GM19239 (cell line): ENCODE measurements around the gene METAP1D.
"Not testable (repeated sequence)": the region's sequence is repeated elsewhere in the genome, so short reads cannot be mapped to it uniquely, and the experiment has no call there.

Experiments used
- DNase-seq: peaks from one replicate; pipeline ENCODE4 v3.0.0; 2011; ENCODE audit warnings: low spot score; ENCODE audit not compliant: insufficient read length
- FAIRE-seq: peaks from 2 replicates; lab custom pipeline; 2011; peaks lifted over from hg19 to GRCh38; lab: Jason Lieb, UNC

METAP1D gene

DNA sequence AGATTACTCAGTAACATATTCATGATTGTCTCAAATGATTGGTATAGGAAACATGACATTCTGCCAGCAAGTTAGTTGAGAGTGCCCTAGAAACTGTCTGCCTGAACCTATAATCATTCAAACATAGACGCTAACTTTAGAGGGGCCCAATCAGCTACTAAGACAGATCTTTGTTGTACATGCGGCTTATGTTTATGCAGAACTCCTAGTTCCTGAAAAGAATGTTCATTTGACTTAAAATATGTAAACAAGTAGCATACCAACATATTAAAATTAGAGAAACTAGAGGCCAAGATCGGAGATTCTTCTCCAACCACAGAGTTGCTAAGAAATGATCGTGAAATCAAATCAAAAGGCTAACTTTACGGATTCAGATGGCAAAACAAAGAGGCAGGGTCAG is 4.2 kb upstream of the METAP1D start:
- FAIRE-seq (no peak), DNase-seq (no peak)

DNA sequence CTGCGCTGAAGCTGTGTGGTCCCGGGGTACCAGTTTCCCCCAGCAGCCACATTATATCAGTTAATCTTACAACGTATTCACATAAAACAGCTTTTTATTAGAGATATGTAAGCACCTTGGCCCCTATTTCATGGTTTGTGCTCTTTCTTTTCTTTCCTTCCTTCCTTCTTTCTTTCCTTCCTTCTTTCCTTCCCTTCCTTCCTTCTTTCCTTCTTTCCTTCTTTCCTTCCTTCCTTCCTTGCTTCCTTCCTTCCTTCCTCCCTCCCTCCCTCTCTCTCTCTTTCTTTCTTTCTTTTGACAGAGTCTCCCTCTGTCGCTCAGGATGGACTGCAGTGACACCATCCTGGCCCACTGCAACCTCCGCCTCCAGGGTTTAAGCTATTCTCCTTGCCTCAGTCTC is 3.7 kb upstream of the METAP1D start:
- no peak for FAIRE-seq

DNA sequence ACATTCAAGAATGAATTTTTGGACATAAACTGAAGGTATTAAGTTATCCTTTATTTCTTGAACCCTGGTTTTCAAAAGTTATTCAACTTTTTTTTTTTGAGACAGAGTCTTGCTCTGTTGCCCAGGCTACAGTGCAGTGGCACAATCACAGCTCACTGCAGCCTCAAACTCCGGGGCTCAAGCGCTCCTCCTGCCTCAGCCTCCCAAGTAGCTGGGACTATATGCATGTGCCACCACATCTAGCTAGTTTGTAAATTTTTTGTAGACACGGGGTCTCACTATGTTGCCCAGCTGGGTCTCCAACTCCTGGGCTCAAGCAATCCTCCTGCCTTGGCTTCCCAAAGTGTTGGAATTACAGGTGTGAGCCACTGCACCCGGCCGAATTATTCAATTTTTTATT is 2.7 kb upstream of the METAP1D start:
- not testable (repeated sequence) for FAIRE-seq

More for the DNA sequence above, 3.7 kb upstream of the METAP1D start:
- no peak for DNase-seq

DNA sequence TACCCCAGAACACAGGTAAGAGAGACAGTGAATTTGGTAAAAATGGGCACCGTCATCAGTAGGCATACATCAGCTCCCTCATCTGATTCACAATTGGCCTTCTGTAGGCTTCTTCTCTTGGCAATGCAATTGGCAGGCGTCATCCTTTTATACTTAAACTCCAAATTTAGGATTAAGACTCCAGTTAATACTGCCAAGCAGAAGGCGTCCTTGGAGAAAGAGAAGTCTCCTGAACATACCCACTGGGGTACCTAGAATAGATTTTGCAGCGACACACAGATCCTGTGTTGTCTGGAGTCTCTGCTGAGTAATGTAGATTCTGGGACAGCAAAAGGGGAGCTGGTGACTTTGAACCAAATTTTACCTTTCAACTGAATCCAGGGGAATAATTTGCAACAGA is 592 bp upstream of the METAP1D start:
- FAIRE-seq (no peak), DNase-seq (no peak)

More for the DNA sequence above, 2.7 kb upstream of the METAP1D start:
- not testable (repeated sequence) for DNase-seq

DNA sequence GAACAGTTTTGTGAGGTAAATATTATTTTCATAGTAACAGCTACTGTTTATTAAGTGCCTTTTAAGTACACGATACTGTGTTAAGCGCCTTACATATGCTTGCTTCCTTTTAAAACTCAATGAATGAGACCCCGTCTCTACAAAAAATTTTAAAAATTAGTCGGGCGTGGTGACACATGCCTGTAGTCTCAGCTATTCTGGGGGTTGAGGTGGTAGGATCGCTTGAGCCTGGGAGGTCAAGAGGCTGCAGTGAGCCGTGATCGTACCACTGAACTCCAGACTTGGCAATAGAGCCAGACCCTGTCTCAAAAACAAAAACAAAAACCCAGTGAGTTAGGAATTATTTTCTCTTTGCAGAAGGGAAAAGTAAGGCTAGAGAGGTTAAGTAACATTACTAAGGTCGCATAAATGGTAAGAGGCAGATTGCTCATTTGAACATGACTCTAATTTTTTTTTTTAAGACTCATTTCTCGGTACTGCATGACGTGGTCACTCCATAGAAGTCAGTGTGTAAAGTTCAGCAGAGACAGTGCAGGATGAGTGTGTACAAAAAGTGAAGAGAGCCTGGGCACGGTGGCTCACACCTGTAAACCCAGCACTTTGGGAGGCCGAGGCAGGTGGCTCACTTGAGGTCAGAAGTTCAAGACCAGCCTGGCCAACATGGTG is 1.1 kb downstream of the METAP1D start:
- DNase-seq (no peak), FAIRE-seq (peak; percentile 59)

DNA sequence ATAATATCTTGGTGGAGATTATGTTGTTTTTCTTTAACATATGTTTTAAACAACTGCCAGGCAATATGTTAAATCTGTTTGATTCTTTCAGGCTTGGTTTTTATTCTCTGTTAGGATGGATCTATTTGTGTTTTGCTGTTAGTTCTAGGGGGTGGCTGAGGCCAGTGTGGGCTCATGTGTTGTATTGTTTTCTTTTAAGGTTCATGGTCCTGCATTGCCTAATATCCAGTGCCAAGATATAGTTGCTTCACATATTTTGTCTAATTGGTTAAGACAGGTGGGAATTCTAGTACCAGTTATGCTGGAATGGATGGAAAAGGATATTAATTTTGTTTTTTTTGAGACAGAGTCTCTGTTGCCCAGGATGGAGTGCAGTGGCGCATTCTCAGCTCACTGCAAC is 7.6 kb downstream of the METAP1D start:
- DNase-seq (no peak), FAIRE-seq (no peak)

DNA sequence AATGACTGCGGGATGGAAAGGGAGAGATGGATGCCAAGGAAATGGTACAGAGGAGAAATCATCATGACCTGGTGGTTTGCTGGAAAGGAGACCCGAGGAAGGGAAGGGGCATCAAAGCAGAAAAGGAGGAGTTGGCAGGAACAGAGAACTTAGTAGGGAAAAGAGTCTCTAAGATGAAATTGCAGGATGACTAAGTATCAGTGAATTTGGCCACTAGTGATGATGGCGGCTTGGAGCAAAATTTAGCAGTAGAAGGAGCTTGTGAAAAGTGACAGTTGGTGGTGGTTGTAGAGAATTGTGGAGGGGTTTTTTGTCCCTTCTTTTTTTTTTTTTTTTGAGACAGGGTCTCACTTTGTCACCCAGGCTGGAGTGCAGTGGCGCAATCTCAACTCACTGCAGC is 10.1 kb downstream of the METAP1D start:
- no peak for DNase-seq
- FAIRE-seq, result no peak

DNA sequence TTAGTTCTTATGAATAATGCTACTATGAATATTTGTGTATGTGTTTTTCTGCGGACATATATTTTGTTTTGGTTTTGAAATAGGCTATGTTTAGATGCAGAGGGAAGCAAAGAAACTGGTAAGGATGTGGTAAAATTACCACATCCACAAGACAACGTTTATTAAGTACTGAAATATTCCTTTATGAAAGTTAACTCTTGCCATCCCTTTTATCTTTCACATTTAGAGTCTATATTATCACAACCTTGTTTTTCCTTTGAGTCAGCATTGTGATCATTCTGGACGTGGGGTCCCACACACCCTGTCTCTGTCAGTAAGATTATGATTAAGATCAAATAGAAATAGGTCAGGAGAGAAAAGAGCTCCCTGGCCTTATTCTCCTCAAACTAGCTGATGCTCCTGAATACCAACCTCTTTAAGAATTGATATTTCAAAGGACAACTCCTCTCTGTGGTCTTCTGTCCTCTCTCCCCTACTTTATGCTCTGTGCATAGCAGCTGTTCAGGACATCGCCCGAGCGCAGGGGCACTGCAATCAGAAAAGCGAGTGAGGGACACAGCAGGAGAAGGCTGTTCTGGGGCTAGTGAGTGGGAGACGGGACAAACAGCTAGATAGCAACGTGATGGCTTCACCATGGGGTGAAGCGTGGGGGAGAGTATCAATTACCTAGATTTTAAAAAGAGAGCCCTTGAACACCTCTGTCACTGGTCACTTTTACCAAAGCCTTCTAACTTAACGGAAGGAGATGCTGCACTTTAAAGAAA is 12.2 kb downstream of the METAP1D start:
- DNase-seq, result no peak

DNA sequence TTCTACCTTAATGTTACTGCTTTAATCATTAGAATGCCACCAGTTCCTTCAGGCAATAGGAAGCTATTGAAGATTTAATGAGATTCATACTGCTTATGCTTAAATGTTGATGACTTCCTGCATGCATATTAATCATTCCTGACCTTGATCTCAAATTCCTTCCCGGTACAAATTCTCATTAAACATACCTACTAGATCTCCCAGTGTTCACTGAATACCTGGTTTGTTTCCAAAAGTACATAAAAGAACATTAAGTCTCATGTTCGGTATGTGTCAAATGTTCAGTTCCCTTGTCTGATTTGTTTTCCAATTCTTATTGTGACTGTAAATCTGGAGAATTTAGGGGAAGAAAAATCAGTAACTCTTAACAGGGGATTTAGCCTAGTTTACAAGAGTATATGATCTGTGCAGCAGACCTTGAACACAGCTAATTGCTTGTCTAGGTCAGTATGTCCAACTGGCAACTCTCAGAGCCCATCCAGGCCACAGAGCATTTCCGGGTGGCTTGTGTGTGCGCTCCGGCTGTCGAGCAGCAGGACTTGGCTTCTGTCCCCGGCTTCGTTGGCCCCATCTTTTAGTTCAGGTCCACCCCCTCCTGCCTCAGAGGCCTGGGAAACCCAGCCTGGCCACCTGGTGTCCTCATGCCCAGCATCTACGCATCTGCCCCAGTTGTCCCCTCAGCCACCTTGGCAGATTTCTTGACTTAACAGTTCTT is 13.1 kb downstream of the METAP1D start:
- DNase-seq (no peak), FAIRE-seq (no peak)

More for the DNA sequence above, 12.2 kb downstream of the METAP1D start:
- peak; percentile 53 for FAIRE-seq

DNA sequence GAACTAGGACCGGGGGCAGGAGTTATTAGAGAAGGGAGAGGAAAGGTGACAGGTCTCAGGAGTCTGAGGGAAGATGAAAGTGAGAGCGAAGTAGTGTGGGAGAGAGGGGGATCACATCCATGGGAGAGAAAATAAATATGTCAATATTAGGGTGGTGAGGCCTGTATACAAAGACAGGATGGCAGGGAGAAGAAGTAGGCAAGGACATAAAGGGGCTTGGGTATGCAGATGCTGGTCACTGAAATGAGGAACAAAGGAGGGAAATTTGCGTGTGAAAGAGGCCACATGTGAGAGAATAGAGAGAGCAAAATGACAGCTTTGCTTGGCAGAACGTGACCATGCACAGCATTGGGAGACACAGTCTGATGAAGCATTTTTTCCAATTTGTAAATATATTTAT is 13.6 kb downstream of the METAP1D start:
- peak; percentile 23 for FAIRE-seq
- DNase-seq, result no peak

DNA sequence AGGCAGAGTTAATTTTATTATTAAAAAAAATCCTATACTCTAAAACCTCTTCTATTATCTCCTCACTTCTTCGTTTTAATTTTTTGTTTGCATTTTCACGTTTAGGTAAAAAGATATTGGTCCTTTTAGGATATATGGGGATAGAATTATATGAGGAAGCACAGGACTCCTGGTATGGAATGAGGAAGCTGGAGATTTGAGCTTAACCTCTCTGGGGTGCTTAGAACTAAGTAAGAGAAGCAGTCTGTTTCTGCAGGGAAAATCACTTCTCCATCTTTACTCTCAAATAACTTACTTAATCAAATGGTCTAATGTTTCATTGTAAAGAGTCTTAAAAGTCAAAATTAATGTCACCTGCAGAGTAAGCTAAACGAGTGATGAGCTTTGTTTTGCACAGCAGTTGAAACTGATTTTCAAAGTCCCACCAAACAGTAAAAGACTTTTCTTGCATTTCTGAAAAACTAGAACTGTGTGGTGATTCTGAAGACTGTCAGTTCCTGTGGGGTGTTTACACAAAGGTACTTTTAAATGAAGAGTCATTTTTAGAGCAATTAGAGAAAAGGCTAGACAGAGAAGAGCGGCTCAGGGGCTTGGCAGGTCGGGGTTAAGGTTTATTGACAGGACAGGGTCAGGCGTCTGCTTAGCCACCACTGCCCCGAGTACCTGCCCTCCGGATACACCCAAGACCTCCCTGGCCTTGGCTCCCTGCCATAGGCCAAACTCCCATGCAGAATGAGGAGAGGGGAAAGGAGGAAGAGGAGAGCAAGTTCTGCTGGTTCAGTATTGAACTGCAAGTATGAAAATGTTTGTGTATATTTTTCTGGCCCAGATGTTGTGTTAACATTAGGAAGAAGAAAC is 21.6 kb downstream of the METAP1D start:
- DNase-seq (no peak), FAIRE-seq (no peak)

DNA sequence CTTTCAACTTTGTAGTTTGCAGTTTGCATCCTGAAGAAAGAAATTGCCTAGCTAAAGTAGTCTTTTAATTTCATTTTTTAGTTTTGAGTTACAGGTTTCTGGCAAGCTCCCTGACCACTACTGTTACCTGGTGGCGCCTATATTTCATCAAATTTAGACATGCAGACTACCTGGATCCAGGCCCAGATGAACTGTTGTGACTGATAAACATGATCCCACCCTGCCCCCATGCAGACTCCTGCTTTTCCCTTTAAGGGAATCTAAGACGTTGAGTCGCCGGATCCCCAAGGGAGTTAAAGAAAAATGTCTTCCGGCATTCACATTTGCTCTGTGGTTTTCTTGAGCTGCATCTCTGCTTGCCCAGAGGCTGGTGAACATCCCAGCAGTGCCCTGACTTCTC is 22.2 kb downstream of the METAP1D start:
- FAIRE-seq (no peak), DNase-seq (no peak)

DNA sequence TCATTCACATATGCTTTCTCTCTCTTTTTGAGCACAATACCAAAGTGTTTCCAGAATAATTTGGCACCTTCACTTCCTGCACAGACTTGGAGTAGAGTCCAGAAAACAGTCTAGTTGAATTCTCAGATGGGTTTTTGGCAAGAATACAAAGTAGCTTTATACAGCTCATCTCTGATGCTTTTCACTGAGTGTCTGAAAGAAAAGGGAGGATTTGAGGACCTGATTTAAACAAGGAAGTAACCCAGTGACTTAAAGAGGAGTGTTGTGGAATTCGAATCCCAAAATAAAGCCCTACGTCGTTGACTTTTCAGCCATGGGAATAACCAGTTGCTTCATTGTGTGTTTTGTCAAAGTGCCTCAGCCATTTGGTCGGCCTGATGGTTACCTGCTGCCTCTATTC is 31.8 kb downstream of the METAP1D start:
- FAIRE-seq, result no peak
- DNase-seq, result no peak

DNA sequence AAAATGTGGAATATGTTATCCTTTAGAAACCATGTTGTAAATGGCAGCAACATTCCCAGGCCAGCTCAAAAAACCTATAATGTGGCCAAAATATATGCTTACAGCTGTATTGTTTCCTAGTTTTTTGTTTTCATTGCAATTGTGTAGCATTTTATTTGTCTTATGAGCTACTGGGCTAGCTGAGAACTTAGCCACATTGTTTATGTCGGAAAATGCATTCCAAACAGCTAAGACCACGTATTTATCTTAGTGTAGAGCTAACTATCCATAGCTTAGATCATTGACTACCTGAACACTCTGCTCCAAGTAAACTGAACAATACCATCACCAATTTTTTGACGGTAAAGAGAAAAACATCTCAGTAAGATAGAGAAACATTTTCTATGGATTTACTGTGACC is 38.4 kb downstream of the METAP1D start:
- FAIRE-seq (no peak), DNase-seq (no peak)

DNA sequence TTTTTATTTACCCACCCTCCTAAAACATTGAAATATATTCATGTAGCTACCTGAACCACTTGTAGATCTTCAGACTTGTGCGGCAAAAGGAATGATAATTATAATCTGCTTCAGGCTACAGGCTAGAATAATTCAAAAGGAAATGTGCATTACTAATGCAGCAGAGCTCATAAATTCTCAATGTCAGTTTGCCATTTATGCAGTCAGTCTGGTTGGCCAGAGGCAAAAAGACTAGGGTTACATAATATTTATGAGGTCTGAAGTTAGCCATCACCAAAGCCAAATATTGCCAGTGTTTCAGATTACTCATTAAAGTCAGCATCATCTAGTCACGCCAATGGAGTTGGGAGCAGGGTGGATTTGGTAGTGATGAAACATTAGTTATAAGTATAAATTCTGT is 38.9 kb downstream of the METAP1D start:
- no peak for DNase-seq
- no peak for FAIRE-seq

DNA sequence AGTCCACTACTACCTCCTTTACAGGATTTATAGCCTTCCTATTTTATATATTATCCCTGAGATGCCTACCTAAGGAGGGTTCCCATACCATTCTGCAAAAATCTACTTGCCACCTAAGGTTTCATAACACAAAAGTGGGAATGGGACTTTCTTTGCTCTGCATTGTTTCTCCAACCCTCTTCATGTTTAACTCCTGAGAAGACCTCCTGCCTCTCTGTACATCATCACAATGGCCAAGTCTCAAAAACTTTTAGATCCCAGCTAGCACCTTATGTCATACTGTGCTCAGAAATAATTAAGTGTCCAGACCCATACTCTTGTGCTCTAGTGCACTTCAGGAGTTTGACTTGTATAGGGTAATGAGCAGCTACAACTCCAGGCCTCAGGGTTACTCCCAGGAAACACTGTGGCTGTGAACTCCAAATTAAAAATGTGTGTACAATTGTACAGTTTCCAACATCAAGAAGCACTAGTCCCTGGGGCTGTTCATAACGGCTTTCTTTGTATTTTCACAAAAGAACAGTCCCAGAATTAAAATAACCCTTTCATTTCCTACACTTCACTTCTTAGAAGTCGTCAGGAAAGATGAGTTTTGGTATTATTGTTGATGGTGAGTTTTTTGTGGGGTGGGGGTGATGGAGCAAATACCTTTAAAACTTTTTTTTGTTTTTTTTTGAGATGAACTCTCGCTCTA is 39.4 kb downstream of the METAP1D start:
- no peak for FAIRE-seq
- no peak for DNase-seq

DNA sequence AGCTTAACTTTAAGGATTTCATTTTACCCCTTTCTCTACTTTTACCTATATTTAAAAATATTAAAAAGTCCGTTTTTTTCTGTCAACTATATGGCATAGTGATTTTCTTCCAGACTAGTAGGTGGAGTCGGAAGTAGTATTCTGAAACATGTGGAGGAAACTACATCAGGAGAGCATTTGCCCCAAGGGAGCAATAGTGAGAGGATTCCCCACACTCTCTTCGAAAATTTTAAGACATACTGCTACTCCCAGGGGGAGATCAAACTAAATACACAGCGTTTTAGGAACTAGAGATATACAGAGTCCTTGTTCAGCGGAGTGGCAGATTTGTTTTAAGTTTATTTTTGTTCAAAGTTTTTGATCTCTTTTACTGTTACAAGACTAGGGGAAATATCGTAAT is 40.6 kb downstream of the METAP1D start:
- FAIRE-seq (no peak), DNase-seq (no peak)

DNA sequence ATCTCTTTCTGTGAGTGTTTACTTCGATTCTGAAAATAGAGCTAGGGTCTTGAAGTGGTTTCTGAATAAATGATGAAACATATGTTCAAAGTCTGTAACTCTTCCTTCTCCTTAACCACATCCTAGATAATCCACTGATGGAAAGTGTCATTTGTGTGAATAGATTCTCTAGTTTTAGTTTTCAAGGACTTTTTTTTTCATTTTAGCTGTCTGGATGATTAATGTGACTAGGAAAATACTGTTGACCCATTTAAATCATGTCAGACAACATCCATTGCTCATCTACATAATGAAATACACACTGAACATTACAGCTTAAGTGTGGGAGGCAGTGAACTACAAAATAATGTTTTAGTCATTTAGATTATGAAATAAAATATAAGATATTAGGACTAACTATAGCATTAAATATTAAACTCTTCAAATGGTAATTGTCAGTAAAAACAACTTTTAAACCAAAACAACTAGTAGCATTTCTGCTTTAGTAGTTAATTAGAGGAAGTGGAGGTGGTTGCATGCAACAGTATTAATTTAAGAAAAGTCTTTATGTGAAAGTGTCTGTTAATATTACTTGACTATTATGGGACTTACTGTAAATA is 46.4 kb downstream of the METAP1D start:
- DNase-seq (no peak), FAIRE-seq (no peak)

DNA sequence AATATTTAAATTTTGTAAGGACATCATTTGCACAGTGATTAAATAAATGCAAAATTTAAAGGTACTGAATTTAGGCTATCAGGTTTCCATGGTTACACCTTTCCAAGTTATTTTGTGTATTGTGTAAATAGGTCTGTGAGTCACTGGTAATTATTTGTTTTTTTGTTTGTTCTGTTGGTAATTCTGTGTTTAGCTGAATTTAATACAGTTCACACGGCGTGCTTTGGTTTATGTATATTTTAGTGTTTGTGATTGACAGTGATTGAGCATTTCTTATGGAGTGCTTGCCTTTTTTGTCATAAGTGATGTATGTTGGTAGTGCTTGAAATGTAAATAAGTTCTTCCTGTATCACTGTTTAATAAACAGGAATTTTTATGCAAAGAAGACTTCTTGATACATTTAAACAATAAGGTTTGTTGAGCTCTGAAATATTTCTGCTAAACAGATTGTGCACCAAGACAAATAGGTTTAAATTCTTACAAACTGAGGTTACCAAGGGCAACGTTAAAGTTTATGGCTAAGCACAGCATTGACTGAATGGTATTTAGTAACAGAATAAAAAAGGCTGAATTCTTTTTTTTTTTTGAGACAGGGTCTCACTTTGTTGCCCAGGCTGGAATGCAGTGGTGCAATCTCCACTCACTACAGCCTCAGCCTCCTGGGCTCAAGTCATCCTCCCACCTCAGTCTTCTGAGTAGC is 47.3 kb downstream of the METAP1D start:
- no peak for FAIRE-seq
- no peak for DNase-seq
